Activated T-helper 2 cell treated with anti-CD3 and anti-CD28 coated beads, Interferon-gamma antibody, Interleukin-2, Interleukin-4, amounts not matched to agents 10 μg/mL and 5 μg/mL and 100 μg/mL, durations not matched to agents 14 hours and 24 hours and 36 hours (primary cell): Measurements from ENCODE around the gene COL17A1. TPM values are rescaled to one million over a fixed set of nuclear protein-coding genes. Genes with fewer than 3 reads are reported as not detected.

Experiments used
- DNase-seq: peaks from one replicate; pipeline ENCODE4 v3.0.0; 2021; ENCODE audit warnings: low spot score
- H3K27ac Mint-ChIP-seq: one replicate; pipeline ENCODE4 v1.8.0; 2021; ENCODE audit warnings: mixed read lengths
- H3K27me3 Mint-ChIP-seq: one replicate; pipeline ENCODE4 v1.8.0; 2021; ENCODE audit warnings: low read depth, mixed read lengths
- H3K36me3 Mint-ChIP-seq: one replicate; pipeline ENCODE4 v1.8.0; 2021; ENCODE audit warnings: low read depth, mixed read lengths
- H3K4me1 Mint-ChIP-seq: one replicate; pipeline ENCODE4 v1.8.0; 2021; ENCODE audit warnings: low read depth, mixed read lengths
- H3K4me3 Mint-ChIP-seq: one replicate; pipeline ENCODE4 v1.8.0; 2021; ENCODE audit warnings: low read depth, mild to moderate bottlenecking, moderate library complexity, mixed read lengths
- H3K9me3 Mint-ChIP-seq: one replicate; pipeline ENCODE4 v1.8.0; 2021; ENCODE audit warnings: mixed read lengths
- intact Hi-C: fragments of 100-400 bp; cut with micrococcal nuclease; formaldehyde crosslinking; loops from one replicate; pipeline ENCODE4 v1.15.1; 2023
- total RNA-seq: library from RNA; stranded (reverse); gene quantifications from 2 replicates; pipeline ENCODE4 v1.2.3, GENCODE V29; 2022

COL17A1 gene
- total RNA-seq, 1 donor from 2014 or later = not detected

- Mint-ChIP-seq H3K36me3 (no peaks in the 10 kb centered on the region), H3K9me3 (no peaks in the 10 kb centered on the region), H3K4me1 (no peaks in the 10 kb centered on the region), H3K27ac (no peak overlapping the region), H3K27me3 (peaks cover 23% of the 10 kb centered on the region), H3K4me3 (no peak overlapping the region)
- DNase-seq = no peak
- intact Hi-C loops = no loop called here
Measured at GRCh38 chr10:104065748-104066147, 19.9 kb downstream of the COL17A1 start.

- intact Hi-C loops = no loop called here
- Mint-ChIP-seq H3K9me3 (no peaks in the 10 kb centered on the region), H3K4me1 (no peaks in the 10 kb centered on the region), H3K4me3 (no peak overlapping the region), H3K27me3 (peaks cover 7% of the 10 kb centered on the region), H3K36me3 (no peaks in the 10 kb centered on the region), H3K27ac (no peak overlapping the region)
- DNase-seq = no peak
Measured at GRCh38 chr10:104061196-104061595, 24.5 kb downstream of the COL17A1 start.

- intact Hi-C loops = no loop called here
- Mint-ChIP-seq H3K27ac (no peak overlapping the region), H3K27me3 (peaks cover 7% of the 10 kb centered on the region), H3K4me1 (no peaks in the 10 kb centered on the region), H3K4me3 (no peak overlapping the region), H3K9me3 (no peaks in the 10 kb centered on the region), H3K36me3 (no peaks in the 10 kb centered on the region)
- DNase-seq = no peak
Measured at GRCh38 chr10:104059364-104059763, 26.3 kb downstream of the COL17A1 start.

GRCh38 chr10:104057717-104058116, 28.0 kb downstream of the COL17A1 start:
- H3K27me3 Mint-ChIP-seq = peaks cover 2% of the 10 kb centered on the region
- DNase-seq = no peak
- no peaks in the 10 kb centered on the region for H3K4me1 Mint-ChIP-seq
- no peak overlapping the region for H3K4me3 Mint-ChIP-seq
- no peaks in the 10 kb centered on the region for H3K9me3 Mint-ChIP-seq
- H3K36me3 Mint-ChIP-seq = no peaks in the 10 kb centered on the region
- intact Hi-C loops = no loop called here
- H3K27ac Mint-ChIP-seq = no peak overlapping the region

GRCh38 chr10:104056619-104057273, 28.9 kb downstream of the COL17A1 start:
- intact Hi-C loops = no loop called here
- H3K4me3 Mint-ChIP-seq = no peak overlapping the region
- no peak for DNase-seq
- no peaks in the 10 kb centered on the region for H3K36me3 Mint-ChIP-seq
- H3K9me3 Mint-ChIP-seq = no peaks in the 10 kb centered on the region
- H3K4me1 Mint-ChIP-seq = no peaks in the 10 kb centered on the region
- H3K27me3 Mint-ChIP-seq = peaks cover 2% of the 10 kb centered on the region
- H3K27ac Mint-ChIP-seq = no peak overlapping the region

GRCh38 chr10:104054430-104054829, 31.2 kb downstream of the COL17A1 start:
- intact Hi-C loops = no loop called here
- Mint-ChIP-seq H3K4me3 (no peak overlapping the region), H3K27ac (no peak overlapping the region), H3K4me1 (peaks cover 2% of the 10 kb centered on the region), H3K27me3 (peaks cover 2% of the 10 kb centered on the region), H3K36me3 (no peaks in the 10 kb centered on the region), H3K9me3 (no peaks in the 10 kb centered on the region)
- DNase-seq = no peak

- intact Hi-C loops = no loop called here
- H3K27ac Mint-ChIP-seq = no peak overlapping the region
- peaks cover 2% of the 10 kb centered on the region for H3K4me1 Mint-ChIP-seq
- no peaks in the 10 kb centered on the region for H3K36me3 Mint-ChIP-seq
- no peaks in the 10 kb centered on the region for H3K9me3 Mint-ChIP-seq
- DNase-seq = no peak
- no peaks in the 10 kb centered on the region for H3K27me3 Mint-ChIP-seq
- H3K4me3 Mint-ChIP-seq = no peak overlapping the region
Measured at GRCh38 chr10:104053201-104053600, 32.5 kb downstream of the COL17A1 start.

GRCh38 chr10:104052431-104052830, 33.2 kb downstream of the COL17A1 start:
- DNase-seq = no peak
- no peak overlapping the region for H3K27ac Mint-ChIP-seq
- no peaks in the 10 kb centered on the region for H3K27me3 Mint-ChIP-seq
- intact Hi-C loops = no loop called here
- no peaks in the 10 kb centered on the region for H3K36me3 Mint-ChIP-seq
- no peak overlapping the region for H3K4me3 Mint-ChIP-seq
- peaks cover 2% of the 10 kb centered on the region for H3K4me1 Mint-ChIP-seq
- no peaks in the 10 kb centered on the region for H3K9me3 Mint-ChIP-seq

GRCh38 chr10:104049504-104050250, 36.0 kb downstream of the COL17A1 start:
- intact Hi-C loops = no loop called here
- H3K36me3 Mint-ChIP-seq = no peaks in the 10 kb centered on the region
- H3K4me1 Mint-ChIP-seq = peaks cover 2% of the 10 kb centered on the region
- no peak overlapping the region for H3K4me3 Mint-ChIP-seq
- no peaks in the 10 kb centered on the region for H3K9me3 Mint-ChIP-seq
- no peak overlapping the region for H3K27ac Mint-ChIP-seq
- H3K27me3 Mint-ChIP-seq = no peaks in the 10 kb centered on the region
- DNase-seq = no peak

GRCh38 chr10:104046651-104047050, 39.0 kb downstream of the COL17A1 start:
- H3K4me3 Mint-ChIP-seq = no peak overlapping the region
- no peak for DNase-seq
- no peaks in the 10 kb centered on the region for H3K36me3 Mint-ChIP-seq
- H3K27me3 Mint-ChIP-seq = no peaks in the 10 kb centered on the region
- H3K27ac Mint-ChIP-seq = no peak overlapping the region
- intact Hi-C loops = no loop called here
- no peaks in the 10 kb centered on the region for H3K9me3 Mint-ChIP-seq
- peaks cover 2% of the 10 kb centered on the region for H3K4me1 Mint-ChIP-seq

GRCh38 chr10:104045151-104046089, 40.3 kb downstream of the COL17A1 start:
- DNase-seq = no peak
- Mint-ChIP-seq H3K36me3 (no peaks in the 10 kb centered on the region), H3K27ac (no peak overlapping the region)

GRCh38 chr10:104043854-104044253, 41.8 kb downstream of the COL17A1 start:
- Mint-ChIP-seq H3K27ac (no peak overlapping the region), H3K9me3 (no peaks in the 10 kb centered on the region), H3K4me1 (no peaks in the 10 kb centered on the region), H3K36me3 (no peaks in the 10 kb centered on the region), H3K4me3 (no peak overlapping the region), H3K27me3 (no peaks in the 10 kb centered on the region)
- DNase-seq = no peak
- intact Hi-C loops = no loop called here

More at GRCh38 chr10:104045151-104046089, 40.3 kb downstream of the COL17A1 start:
- peaks cover 2% of the 10 kb centered on the region for H3K4me1 Mint-ChIP-seq
- no peaks in the 10 kb centered on the region for H3K27me3 Mint-ChIP-seq
- no peak overlapping the region for H3K4me3 Mint-ChIP-seq
- intact Hi-C loops = no loop called here
- no peaks in the 10 kb centered on the region for H3K9me3 Mint-ChIP-seq
